ENCODE results near the gene RABL3. TPM values are rescaled to one million over a fixed set of nuclear protein-coding genes. Genes with fewer than 3 reads are reported as not detected.

Gene RABL3
- total and polyA plus RNA-seq, 2 of the 13 experiments (the other 11 are each of a cell fraction or from before 2014, with no cell fraction given): 4.8 to 31.9 TPM

GRCh38 chr3:120742849-120743365 lies 591 bp upstream of the RABL3 start (continued):
- TF ChIP-seq MAFG (CRISPR knock-in tag; IDR thresholded peaks at IDR 0.05): no peak
- no peak for TF ChIP-seq POLR2A (IDR thresholded peaks at IDR 0.05; ENCODE audit: insufficient read depth in 1 of 2, low read depth in 2 of 2, low read length in 2 of 2)
- no peak for TF ChIP-seq JDP2 (CRISPR knock-in tag; IDR thresholded peaks at IDR 0.05; ENCODE audit: borderline replicate concordance)
- TF ChIP-seq POGK (CRISPR knock-in tag; conservative IDR thresholded peaks at IDR 0.05): no peak; the same call in 1 of the 2 replicates
- no peak for TF ChIP-seq ZNF770 (CRISPR knock-in tag; IDR thresholded peaks at IDR 0.05)
- no peak for TF ChIP-seq SETDB1 (CRISPR knock-in tag; IDR thresholded peaks at IDR 0.05; ENCODE audit: borderline replicate concordance)
- TF ChIP-seq ZNF670 (CRISPR knock-in tag; IDR thresholded peaks at IDR 0.05; ENCODE audit: borderline replicate concordance): no peak
- TF ChIP-seq CERS6 (CRISPR knock-in tag; IDR thresholded peaks at IDR 0.05): peak; percentile 41; the same call in 1 of the 2 replicates
- TF ChIP-seq CBFB (CRISPR knock-in tag; IDR thresholded peaks at IDR 0.05): 0 out of 2 replicates have a peak, but pooled peaks have one; percentile 12
- no peak for TF ChIP-seq PLRG1 (conservative IDR thresholded peaks at IDR 0.05)
- peak; percentile 63; the same call in 1 of the 2 replicates for TF ChIP-seq ZBTB3 (CRISPR knock-in tag; IDR thresholded peaks at IDR 0.05; ENCODE audit: borderline replicate concordance, low read depth)
- no peak for TF ChIP-seq MTA3 (CRISPR knock-in tag; IDR thresholded peaks at IDR 0.05)
- no peak for TF ChIP-seq ZNF33B (CRISPR knock-in tag; IDR thresholded peaks at IDR 0.05)
- TF ChIP-seq RORA (CRISPR knock-in tag; IDR thresholded peaks at IDR 0.05): no peak
- TF ChIP-seq ZNF33A (CRISPR knock-in tag; IDR thresholded peaks at IDR 0.05; ENCODE audit: borderline replicate concordance): no peak
- TF ChIP-seq TEAD3 (CRISPR knock-in tag; optimal IDR thresholded peaks at IDR 0.05; ENCODE audit: borderline replicate concordance): no peak
- TF ChIP-seq SP4 (CRISPR knock-in tag; IDR thresholded peaks at IDR 0.05): no peak
- no peak for TF ChIP-seq CBX2 (IDR thresholded peaks at IDR 0.05; ENCODE audit: low read depth, low read length)
- no peak for TF ChIP-seq CBX2 (CRISPR knock-in tag; IDR thresholded peaks at IDR 0.05; ENCODE audit: low read depth)
- 0 out of 2 replicates have a peak, but pooled peaks have one; percentile 5 for TF ChIP-seq ZNF607 (CRISPR knock-in tag; IDR thresholded peaks at IDR 0.05; ENCODE audit: borderline replicate concordance)
- TF ChIP-seq CENPT (CRISPR knock-in tag; IDR thresholded peaks at IDR 0.05; ENCODE audit: low read depth): no peak
- TF ChIP-seq THAP11 (CRISPR knock-in tag; IDR thresholded peaks at IDR 0.05): no peak
- TF ChIP-seq SALL1 (CRISPR knock-in tag; IDR thresholded peaks at IDR 0.05): no peak
- no peak for TF ChIP-seq NCOA5 (CRISPR knock-in tag; IDR thresholded peaks at IDR 0.05)
- no peak for TF ChIP-seq ZFP36L1 (CRISPR knock-in tag; IDR thresholded peaks at IDR 0.05)
- TF ChIP-seq PCBP1 (IDR thresholded peaks at IDR 0.05; ENCODE audit: borderline replicate concordance, low read depth, low read length): no peak
- no peak for TF ChIP-seq ZBTB8A (CRISPR knock-in tag; IDR thresholded peaks at IDR 0.05; ENCODE audit: borderline replicate concordance, low read depth)
- no peak for TF ChIP-seq MXD4 (CRISPR knock-in tag; IDR thresholded peaks at IDR 0.05)
- TF ChIP-seq ZNF7 (CRISPR knock-in tag; IDR thresholded peaks at IDR 0.05): no peak
- TF ChIP-seq ZNF432 (CRISPR knock-in tag; IDR thresholded peaks at IDR 0.05; ENCODE audit: borderline replicate concordance): no peak

Measured in HepG2 (cell line).